ENCODE measurements around the gene TWF2. TPM values are rescaled to one million over a fixed set of nuclear protein-coding genes. Genes with fewer than 3 reads are reported as not detected.

TWF2 gene
- total RNA-seq, 3 donors from 2014 or later (not counting 1 experiment from before 2014, with no cell fraction given), result 49.2 to 76.6 (median 52.0) TPM

- DNase-seq (peak in 1 of 2 donors; percentile 67), ATAC-seq (peak; percentile 15 to 41 (median 31))
- Histone ChIP-seq H3K27ac (ENCODE audit: low read length) (peak overlapping the region; percentile 50), H3K4me3 (ENCODE audit: low read length) (no peak overlapping the region), H3K9me3 (ENCODE audit: control insufficient read depth, insufficient read depth, low read length) (no peaks in the 10 kb centered on the region), H3K36me3 (ENCODE audit: control insufficient read depth, insufficient read depth, low read length) (peaks cover 38% of the 10 kb centered on the region), H3K27me3 (ENCODE audit: control insufficient read depth, insufficient read depth, low read length) (no peaks in the 10 kb centered on the region), H3K4me1 (ENCODE audit: control insufficient read depth, insufficient read depth, low read length) (peaks cover 55% of the 10 kb centered on the region)
- no peaks in the 10 kb centered on the region for H3K9me3 Mint-ChIP-seq
- peak overlapping the region; percentile 68 to 80 for H3K27ac Mint-ChIP-seq
- TF ChIP-seq CTCF (IDR thresholded peaks at IDR 0.05), result no peak
- WGBS (ENCODE audit: insufficient coverage), result 47% methylated on average over 13 of the region's 13 CpGs
- no peaks in the 10 kb centered on the region for H3K27me3 Mint-ChIP-seq (ENCODE audit: low read depth in 2 of 2)
- H3K4me3 Mint-ChIP-seq, result peak overlapping the region; percentile 82
- intact Hi-C loops (cut with micrococcal nuclease), result no loop called here
- H3K36me3 Mint-ChIP-seq, result peaks cover 17% of the 10 kb centered on the region
- peaks cover 39 to 40% of the 10 kb centered on the region in 2 donors for H3K4me1 Mint-ChIP-seq
Observed at GRCh38 chr3:52216585-52217408, 22.2 kb downstream of the TWF2 start.

GRCh38 chr3:52215351-52215750 is 23.6 kb downstream of the TWF2 start:
- no peak for TF ChIP-seq CTCF (IDR thresholded peaks at IDR 0.05)
- no peaks in the 10 kb centered on the region for H3K27me3 ChIP-seq (ENCODE audit: control insufficient read depth, insufficient read depth, low read length)
- no peaks in the 10 kb centered on the region for H3K9me3 Mint-ChIP-seq
- ATAC-seq (no peak), DNase-seq (no peak)
- no peaks in the 10 kb centered on the region for H3K9me3 ChIP-seq (ENCODE audit: control insufficient read depth, insufficient read depth, low read length)
- no peak overlapping the region for H3K4me3 ChIP-seq (ENCODE audit: low read length)
- H3K27ac ChIP-seq (ENCODE audit: low read length), result no peak overlapping the region
- WGBS (ENCODE audit: insufficient coverage), result 97% methylated on average over 7 of the region's 7 CpGs
- intact Hi-C loops (cut with micrococcal nuclease), result no loop called here
- peaks cover 17% of the 10 kb centered on the region for H3K36me3 Mint-ChIP-seq
- peak overlapping the region; percentile 10 to 52 for H3K27ac Mint-ChIP-seq
- peaks cover 41% of the 10 kb centered on the region for H3K4me1 ChIP-seq (ENCODE audit: control insufficient read depth, insufficient read depth, low read length)
- H3K27me3 Mint-ChIP-seq (ENCODE audit: low read depth in 2 of 2), result no peaks in the 10 kb centered on the region
- peaks cover 36 to 40% of the 10 kb centered on the region in 2 donors for H3K4me1 Mint-ChIP-seq
- H3K4me3 Mint-ChIP-seq, result no peak overlapping the region
- H3K36me3 ChIP-seq (ENCODE audit: control insufficient read depth, insufficient read depth, low read length), result peaks cover 52% of the 10 kb centered on the region

GRCh38 chr3:52213901-52214300 is 25.1 kb downstream of the TWF2 start:
- ATAC-seq (no peak), DNase-seq (no peak)
- no peaks in the 10 kb centered on the region for H3K9me3 Mint-ChIP-seq
- Histone ChIP-seq H3K36me3 (ENCODE audit: control insufficient read depth, insufficient read depth, low read length) (peaks cover 65% of the 10 kb centered on the region), H3K4me1 (ENCODE audit: control insufficient read depth, insufficient read depth, low read length) (peaks cover 27% of the 10 kb centered on the region), H3K27me3 (ENCODE audit: control insufficient read depth, insufficient read depth, low read length) (no peaks in the 10 kb centered on the region), H3K4me3 (ENCODE audit: low read length) (no peak overlapping the region), H3K27ac (ENCODE audit: low read length) (no peak overlapping the region), H3K9me3 (ENCODE audit: control insufficient read depth, insufficient read depth, low read length) (no peaks in the 10 kb centered on the region)
- peaks cover 25% of the 10 kb centered on the region in 2 donors for H3K4me1 Mint-ChIP-seq
- peak overlapping the region in 1 of 2 donors; percentile 19 for H3K27ac Mint-ChIP-seq
- intact Hi-C loops (cut with micrococcal nuclease), result no loop called here
- TF ChIP-seq CTCF (IDR thresholded peaks at IDR 0.05), result no peak
- peaks cover 17% of the 10 kb centered on the region for H3K36me3 Mint-ChIP-seq
- no peaks in the 10 kb centered on the region for H3K27me3 Mint-ChIP-seq (ENCODE audit: low read depth in 2 of 2)
- no peak overlapping the region for H3K4me3 Mint-ChIP-seq

All from natural killer cell (primary cell).